ENCODE measurements around the gene ATP9B. TPM values are rescaled to one million over a fixed set of nuclear protein-coding genes. Genes with fewer than 3 reads are reported as not detected.

ATP9B gene
- total and polyA plus RNA-seq, 10 of the 15 experiments (the other 5 are each of a cell fraction or from before 2014, with no cell fraction given), result 0.74 to 20.7 (median 12.9) TPM

- TF ChIP-seq, protein P1, sequence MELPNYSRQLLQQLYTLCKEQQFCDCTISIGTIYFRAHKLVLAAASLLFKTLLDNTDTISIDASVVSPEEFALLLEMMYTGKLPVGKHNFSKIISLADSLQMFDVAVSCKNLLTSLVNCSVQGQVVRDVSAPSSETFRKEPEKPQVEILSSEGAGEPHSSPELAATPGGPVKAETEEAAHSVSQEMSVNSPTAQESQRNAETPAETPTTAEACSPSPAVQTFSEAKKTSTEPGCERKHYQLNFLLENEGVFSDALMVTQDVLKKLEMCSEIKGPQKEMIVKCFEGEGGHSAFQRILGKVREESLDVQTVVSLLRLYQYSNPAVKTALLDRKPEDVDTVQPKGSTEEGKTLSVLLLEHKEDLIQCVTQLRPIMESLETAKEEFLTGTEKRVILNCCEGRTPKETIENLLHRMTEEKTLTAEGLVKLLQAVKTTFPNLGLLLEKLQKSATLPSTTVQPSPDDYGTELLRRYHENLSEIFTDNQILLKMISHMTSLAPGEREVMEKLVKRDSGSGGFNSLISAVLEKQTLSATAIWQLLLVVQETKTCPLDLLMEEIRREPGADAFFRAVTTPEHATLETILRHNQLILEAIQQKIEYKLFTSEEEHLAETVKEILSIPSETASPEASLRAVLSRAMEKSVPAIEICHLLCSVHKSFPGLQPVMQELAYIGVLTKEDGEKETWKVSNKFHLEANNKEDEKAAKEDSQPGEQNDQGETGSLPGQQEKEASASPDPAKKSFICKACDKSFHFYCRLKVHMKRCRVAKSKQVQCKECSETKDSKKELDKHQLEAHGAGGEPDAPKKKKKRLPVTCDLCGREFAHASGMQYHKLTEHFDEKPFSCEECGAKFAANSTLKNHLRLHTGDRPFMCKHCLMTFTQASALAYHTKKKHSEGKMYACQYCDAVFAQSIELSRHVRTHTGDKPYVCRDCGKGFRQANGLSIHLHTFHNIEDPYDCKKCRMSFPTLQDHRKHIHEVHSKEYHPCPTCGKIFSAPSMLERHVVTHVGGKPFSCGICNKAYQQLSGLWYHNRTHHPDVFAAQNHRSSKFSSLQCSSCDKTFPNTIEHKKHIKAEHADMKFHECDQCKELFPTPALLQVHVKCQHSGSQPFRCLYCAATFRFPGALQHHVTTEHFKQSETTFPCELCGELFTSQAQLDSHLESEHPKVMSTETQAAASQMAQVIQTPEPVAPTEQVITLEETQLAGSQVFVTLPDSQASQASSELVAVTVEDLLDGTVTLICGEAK (IDR thresholded peaks at IDR 0.05; ENCODE audit: borderline replicate concordance), result no peak
- TF ChIP-seq PAX8 (IDR thresholded peaks at IDR 0.05), result no peak
- TF ChIP-seq NFYB (IDR thresholded peaks at IDR 0.05; ENCODE audit: insufficient read depth, low read depth, low read length), result no peak
- TF ChIP-seq BHLHE40 (IDR thresholded peaks at IDR 0.05; ENCODE audit: borderline replicate concordance in 1 of 2, low read depth in 2 of 2, low read length in 1 of 2), result 0 out of 4 replicates have a peak, but pooled peaks of 1 of the 2 experiments have one; percentile 19
- TF ChIP-seq NFYA (IDR thresholded peaks at IDR 0.05; ENCODE audit: borderline replicate concordance, low read depth, low read length), result no peak
- TF ChIP-seq ASH2L (IDR thresholded peaks at IDR 0.05; ENCODE audit: borderline replicate concordance, low read depth), result no peak
- no peak for TF ChIP-seq SREBF2 (IDR thresholded peaks at IDR 0.05; ENCODE audit: low read length)
- no peak for TF ChIP-seq RELA (IDR thresholded peaks at IDR 0.05; ENCODE audit: borderline replicate concordance, partially characterized antibody)
- TF ChIP-seq IKZF1 (conservative IDR thresholded peaks at IDR 0.05), result peak; percentile 38; the same call in 1 of the 2 replicates
- TF ChIP-seq IKZF2 (IDR thresholded peaks at IDR 0.05), result no peak
- no peak for TF ChIP-seq HCFC1 (IDR thresholded peaks at IDR 0.05; ENCODE audit: low read length)
- TF ChIP-seq ELK1 (IDR thresholded peaks at IDR 0.05; ENCODE audit: low read depth, low read length), result no peak
- no peak for TF ChIP-seq NBN (IDR thresholded peaks at IDR 0.05)
- no peak for TF ChIP-seq STAT3 (IDR thresholded peaks at IDR 0.05; ENCODE audit: low read depth, low read length)
- no peak for TF ChIP-seq FOXM1 (IDR thresholded peaks at IDR 0.05; ENCODE audit: low read depth, low read length)
- no peak for TF ChIP-seq MEF2B (IDR thresholded peaks at IDR 0.05; ENCODE audit: partially characterized antibody, poor library complexity, severe bottlenecking)
- TF ChIP-seq TCF7 (IDR thresholded peaks at IDR 0.05; ENCODE audit: borderline replicate concordance), result no peak
- no peak for TF ChIP-seq ZNF592 (IDR thresholded peaks at IDR 0.05)
- TF ChIP-seq HDAC6 (IDR thresholded peaks at IDR 0.05; ENCODE audit: unreplicated experiment), result no peak
- TF ChIP-seq EED (IDR thresholded peaks at IDR 0.05; ENCODE audit: low read depth), result 0 out of 2 replicates have a peak, but pooled peaks have one; percentile 27
- no peak for TF ChIP-seq KDM1A (IDR thresholded peaks at IDR 0.05; ENCODE audit: borderline replicate concordance)
- TF ChIP-seq CHD1 (IDR thresholded peaks at IDR 0.05; ENCODE audit: low read depth, low read length), result no peak
Observed at GRCh38 chr18:79246309-79247108, 177.3 kb downstream of the ATP9B start (continued).
